Mesenteric fat pad (tissue), 1 donor: ENCODE data around the gene DYRK2. TPM values are rescaled to one million over a fixed set of nuclear protein-coding genes. Genes with fewer than 3 reads are reported as not detected.

Experiments
- DNase-seq: peaks from one replicate; pipeline ENCODE4 v3.0.0-alpha.2; 2020; ENCODE audit warnings: low spot score
- total RNA-seq: library from RNA; stranded (reverse); fragmentation: NEBNext Ultra II Directional; extraction: Animal tissue kit (Norgen Biotek cat#: 25700); gene quantifications from one replicate; pipeline ENCODE4 v1.2.1, GENCODE V29; 2021
- donor health status: DM: yes; HTN: yes; CAD: no.

The DYRK2 gene
- total RNA-seq, 1 donor from 2014 or later: 17.4 TPM

DNA sequence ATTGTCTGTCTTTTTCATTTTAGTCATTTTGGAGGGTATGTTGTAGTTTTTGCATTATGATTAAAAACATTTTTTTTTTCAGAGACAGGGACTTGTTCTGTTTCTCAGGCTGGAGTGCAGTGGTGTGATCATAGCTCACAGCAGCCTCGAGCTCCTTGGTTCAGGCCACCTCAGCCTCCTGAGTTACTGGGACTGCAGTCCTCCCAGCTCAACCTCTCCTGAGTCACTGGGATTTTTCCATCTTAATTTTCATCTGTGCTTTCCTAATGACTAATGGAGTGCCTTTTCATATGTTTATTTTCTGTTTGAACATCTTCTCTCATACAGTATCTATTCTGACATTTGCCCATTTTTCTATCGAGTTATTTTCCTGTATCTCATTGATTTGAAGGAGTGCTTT is 52.6 kb downstream of the DYRK2 start:
- DNase-seq: no peak

DNA sequence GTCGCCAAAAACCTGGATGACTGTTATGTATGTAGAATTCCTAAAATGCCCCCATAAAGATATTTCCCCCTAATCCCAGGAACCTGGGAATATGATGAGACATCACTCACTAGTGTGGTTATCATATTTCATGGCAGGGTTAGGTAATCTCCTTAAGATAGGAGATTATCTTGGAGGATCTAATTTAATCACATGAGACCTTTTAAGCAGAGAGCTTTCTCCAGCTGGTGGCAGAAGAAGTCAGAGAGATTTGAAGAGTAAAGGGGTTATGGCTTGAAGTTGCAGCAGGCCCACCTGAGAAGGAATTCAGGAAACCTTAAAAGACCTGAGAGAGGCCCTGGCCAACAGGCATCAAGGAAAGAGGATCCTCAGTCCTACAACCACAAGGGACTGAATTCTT is 53.6 kb downstream of the DYRK2 start:
- DNase-seq: no peak

DNA sequence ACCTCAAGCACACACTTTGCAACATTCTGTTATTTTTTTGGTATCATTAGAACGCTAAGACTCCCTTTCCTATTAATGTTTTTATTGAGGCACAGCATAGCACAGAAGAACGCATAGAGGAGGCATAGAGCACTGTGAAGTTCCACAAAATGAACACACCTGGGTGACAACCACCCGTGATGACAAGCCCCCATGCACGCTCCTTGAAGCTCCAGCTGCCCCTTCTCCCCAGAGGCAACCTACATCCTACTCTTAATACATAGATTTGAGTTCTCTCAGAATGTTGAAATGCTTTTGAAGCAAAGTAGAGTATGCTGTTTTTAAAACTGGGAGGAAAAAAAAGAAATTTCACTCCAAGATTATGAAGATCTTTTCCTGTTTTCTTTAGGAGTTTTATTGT is 55.5 kb downstream of the DYRK2 start:
- no peak for DNase-seq

DNA sequence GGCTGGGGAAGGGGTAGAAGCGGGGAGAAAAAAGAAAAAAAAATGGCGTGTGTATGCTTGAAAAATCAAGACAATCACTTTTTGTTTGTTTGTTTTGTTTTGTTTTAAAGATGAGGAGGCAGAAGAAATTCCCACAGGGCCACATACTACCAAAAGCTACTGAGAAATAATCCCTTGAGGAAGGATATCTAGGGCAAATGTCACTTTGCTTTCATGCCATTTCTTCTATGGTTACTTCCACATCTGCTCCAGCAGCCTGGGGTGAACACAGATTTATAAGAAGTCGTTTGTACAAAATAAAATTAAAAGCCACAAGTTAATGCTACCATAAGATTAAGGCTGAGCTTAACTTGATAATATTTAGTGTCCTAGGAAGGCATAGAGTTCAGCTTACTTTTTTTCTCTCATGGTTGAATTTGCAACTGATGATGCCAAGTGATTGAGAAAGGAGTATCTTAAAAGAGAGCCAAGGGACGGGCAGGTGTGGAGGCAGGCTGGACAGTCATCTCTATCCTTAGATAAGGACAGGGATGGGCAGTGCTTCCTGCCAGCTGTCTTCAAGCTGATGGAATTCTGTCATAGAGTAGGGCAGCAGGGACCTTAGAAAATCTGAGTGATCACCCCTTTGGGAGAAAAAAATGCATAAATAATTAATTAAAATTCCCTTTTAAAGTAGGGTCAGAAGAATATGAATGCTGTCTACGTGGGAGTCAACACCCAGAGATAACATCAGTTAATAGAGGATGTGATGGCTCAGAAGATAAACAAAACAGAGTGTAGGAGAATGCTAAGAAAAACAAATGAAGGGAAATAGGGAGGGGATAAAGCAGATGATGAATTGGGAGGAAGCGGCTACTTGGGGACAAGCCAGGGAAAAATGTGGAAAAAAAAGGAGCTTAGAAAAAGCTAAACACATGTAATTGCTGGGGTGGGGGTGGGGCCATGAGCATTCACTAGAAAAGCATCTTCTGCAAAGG is 57.1 kb downstream of the DYRK2 start:
- no peak for DNase-seq

DNA sequence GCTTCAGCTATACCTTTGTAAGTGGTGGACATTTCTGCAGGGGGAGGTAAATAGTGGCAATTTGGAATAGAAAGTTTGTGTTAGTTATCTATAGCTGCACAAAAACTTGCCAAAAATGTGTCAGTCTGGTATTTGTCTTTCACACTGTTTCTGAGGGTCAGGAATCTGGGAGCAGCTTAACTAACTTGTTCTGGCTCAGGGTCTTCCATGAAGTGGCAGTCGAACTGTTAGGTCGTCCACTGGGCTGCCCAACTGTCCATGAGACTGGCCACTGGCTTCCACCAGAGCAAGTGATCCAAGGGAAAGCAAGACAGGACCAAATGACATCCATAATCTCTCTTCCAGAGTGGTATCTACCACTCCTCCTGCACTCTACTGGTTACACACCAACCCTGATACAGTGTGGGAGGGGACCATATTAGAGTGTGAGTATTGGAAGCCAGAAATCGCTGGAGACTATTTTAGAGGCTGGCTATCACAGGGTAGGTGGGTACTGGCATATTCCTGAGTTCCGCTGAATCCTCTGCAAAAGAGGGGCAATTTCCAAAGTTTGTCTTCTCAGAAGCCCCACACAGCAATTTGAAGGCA is 60.9 kb downstream of the DYRK2 start:
- DNase-seq: no peak

DNA sequence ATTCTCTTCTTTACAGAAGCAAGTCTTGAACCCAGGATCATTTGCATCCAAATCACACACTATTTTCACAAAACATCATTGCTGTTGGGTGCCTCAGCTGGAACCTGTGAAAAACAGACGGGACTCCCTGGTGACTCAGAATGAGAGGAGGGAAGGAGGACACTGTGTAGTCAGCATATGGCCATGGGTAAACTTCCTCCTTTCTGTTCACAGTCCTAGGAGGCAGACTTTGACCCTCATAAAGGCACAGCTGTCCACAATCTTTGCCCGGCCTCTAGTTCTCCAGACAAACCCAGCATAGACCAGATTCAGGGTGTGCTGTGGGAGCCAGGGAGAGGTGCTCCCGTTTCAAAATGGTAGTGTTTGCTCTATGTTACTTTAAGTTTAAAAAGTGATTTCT is 62.0 kb downstream of the DYRK2 start:
- DNase-seq: no peak

DNA sequence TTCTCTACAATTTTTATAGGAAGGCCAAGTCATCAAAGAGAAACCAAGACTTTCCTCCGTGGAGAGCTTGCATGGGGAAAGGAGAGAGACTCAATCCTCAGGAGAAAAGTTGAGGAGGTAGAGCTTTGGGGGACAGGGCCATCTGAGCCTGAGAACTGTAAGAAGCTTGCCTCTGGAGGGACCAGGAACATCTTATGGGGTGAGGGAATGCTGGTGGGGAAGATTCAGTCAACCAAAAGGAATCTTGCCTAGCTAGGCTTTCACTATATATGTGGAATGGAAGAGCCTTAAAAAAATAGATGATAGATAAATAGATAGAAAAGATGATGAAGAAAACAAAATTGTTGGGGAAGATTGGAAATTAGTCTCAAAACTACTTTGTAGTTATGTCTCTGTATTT is 63.5 kb downstream of the DYRK2 start:
- DNase-seq: no peak

DNA sequence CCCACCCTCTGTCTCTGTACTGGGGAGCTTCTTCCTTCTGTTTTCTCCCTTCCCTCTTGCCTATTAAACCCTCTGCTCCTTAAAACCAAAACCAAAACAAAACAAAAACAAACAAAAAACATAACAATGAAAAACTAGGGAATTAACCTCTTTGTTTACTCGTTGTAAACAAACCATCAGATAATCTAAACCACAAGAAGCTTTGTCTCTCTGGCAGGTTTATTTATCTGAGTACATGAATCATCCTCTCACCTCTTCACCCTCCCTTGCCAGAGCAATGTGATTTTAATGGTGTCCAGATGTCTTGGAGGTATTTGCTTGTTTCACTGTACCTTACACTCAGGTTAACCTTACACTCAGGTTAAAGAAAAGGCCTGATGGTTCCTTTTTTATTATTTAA is 66.1 kb downstream of the DYRK2 start:
- no peak for DNase-seq
